ENCODE results near the gene RPRD1B.

Gene RPRD1B

GRCh38 chr20:37989601-37990295, 43.8 kb upstream of the RPRD1B start:
- no peaks in the 10 kb centered on the region for H3K9me3 ChIP-seq (ENCODE audit: insufficient read depth, low read length, severe bottlenecking)
- H4K20me1 ChIP-seq (ENCODE audit: insufficient read depth, low read length), result peaks cover 10% of the 10 kb centered on the region
- no peaks in the 10 kb centered on the region for H3K4me1 ChIP-seq (ENCODE audit: insufficient read depth, low read length)
- no peak overlapping the region for H3K4me3 ChIP-seq (ENCODE audit: low read depth in 1 of 2, low read length in 2 of 2)
- TF ChIP-seq CTCF (IDR thresholded peaks at IDR 0.05; ENCODE audit: borderline replicate concordance, extremely low read depth, low read length, poor library complexity, severe bottlenecking) (no peak), EZH2 (IDR thresholded peaks at IDR 0.05; ENCODE audit: borderline replicate concordance, low read depth, low read length, severe bottlenecking) (no peak)
- no peak overlapping the region for H2AFZ ChIP-seq (ENCODE audit: low read depth, low read length)
- no peak overlapping the region for H3K27ac ChIP-seq (ENCODE audit: low read length)
- no peak for DNase-seq
- H3K4me2 ChIP-seq (ENCODE audit: insufficient read depth, low read length), result no peak overlapping the region
- no peaks in the 10 kb centered on the region for H3K27me3 ChIP-seq (ENCODE audit: insufficient read depth, low read length, poor library complexity)
- H3K79me2 ChIP-seq (ENCODE audit: insufficient read depth, low read length), result no peaks in the 10 kb centered on the region
- H3K36me3 ChIP-seq (ENCODE audit: insufficient read depth, low read length), result peaks cover 94% of the 10 kb centered on the region
- H3K9ac ChIP-seq (ENCODE audit: low read depth, low read length), result no peak overlapping the region
- ATAC-seq (ENCODE audit: insufficient read depth, low read depth), result no peak

GRCh38 chr20:37990571-37991151, 42.9 kb upstream of the RPRD1B start:
- H3K27ac ChIP-seq (ENCODE audit: low read length), result no peak overlapping the region
- TF ChIP-seq CTCF (IDR thresholded peaks at IDR 0.05; ENCODE audit: borderline replicate concordance, extremely low read depth, low read length, poor library complexity, severe bottlenecking) (no peak), EZH2 (IDR thresholded peaks at IDR 0.05; ENCODE audit: borderline replicate concordance, low read depth, low read length, severe bottlenecking) (no peak)
- H3K9me3 ChIP-seq (ENCODE audit: insufficient read depth, low read length, severe bottlenecking), result no peaks in the 10 kb centered on the region
- peaks cover 95% of the 10 kb centered on the region for H3K36me3 ChIP-seq (ENCODE audit: insufficient read depth, low read length)
- H2AFZ ChIP-seq (ENCODE audit: low read depth, low read length), result no peak overlapping the region
- H3K27me3 ChIP-seq (ENCODE audit: insufficient read depth, low read length, poor library complexity), result no peaks in the 10 kb centered on the region
- no peak overlapping the region for H3K9ac ChIP-seq (ENCODE audit: low read depth, low read length)
- DNase-seq, result no peak
- H3K4me2 ChIP-seq (ENCODE audit: insufficient read depth, low read length), result no peak overlapping the region
- ATAC-seq (ENCODE audit: insufficient read depth, low read depth), result no peak
- no peaks in the 10 kb centered on the region for H3K4me1 ChIP-seq (ENCODE audit: insufficient read depth, low read length)
- no peak overlapping the region for H3K4me3 ChIP-seq (ENCODE audit: low read depth in 1 of 2, low read length in 2 of 2)
- peaks cover 10% of the 10 kb centered on the region for H4K20me1 ChIP-seq (ENCODE audit: insufficient read depth, low read length)
- H3K79me2 ChIP-seq (ENCODE audit: insufficient read depth, low read length), result no peaks in the 10 kb centered on the region

- peaks cover 95% of the 10 kb centered on the region for H3K36me3 ChIP-seq (ENCODE audit: insufficient read depth, low read length)
- no peak overlapping the region for H3K27ac ChIP-seq (ENCODE audit: low read length)
- H4K20me1 ChIP-seq (ENCODE audit: insufficient read depth, low read length), result peaks cover 10% of the 10 kb centered on the region
- no peaks in the 10 kb centered on the region for H3K4me1 ChIP-seq (ENCODE audit: insufficient read depth, low read length)
- H2AFZ ChIP-seq (ENCODE audit: low read depth, low read length), result no peak overlapping the region
- no peaks in the 10 kb centered on the region for H3K79me2 ChIP-seq (ENCODE audit: insufficient read depth, low read length)
- no peak for ATAC-seq (ENCODE audit: insufficient read depth, low read depth)
- H3K4me2 ChIP-seq (ENCODE audit: insufficient read depth, low read length), result no peak overlapping the region
- TF ChIP-seq CTCF (IDR thresholded peaks at IDR 0.05; ENCODE audit: borderline replicate concordance, extremely low read depth, low read length, poor library complexity, severe bottlenecking) (no peak), EZH2 (IDR thresholded peaks at IDR 0.05; ENCODE audit: borderline replicate concordance, low read depth, low read length, severe bottlenecking) (no peak)
- no peak overlapping the region for H3K4me3 ChIP-seq (ENCODE audit: low read depth in 1 of 2, low read length in 2 of 2)
- no peak overlapping the region for H3K9ac ChIP-seq (ENCODE audit: low read depth, low read length)
- no peak for DNase-seq
- no peaks in the 10 kb centered on the region for H3K9me3 ChIP-seq (ENCODE audit: insufficient read depth, low read length, severe bottlenecking)
- no peaks in the 10 kb centered on the region for H3K27me3 ChIP-seq (ENCODE audit: insufficient read depth, low read length, poor library complexity)
These were observed 42.2 kb upstream of the RPRD1B start for GRCh38 chr20:37991157-37991866.

Data from DND-41 (cell line).